NCI-H146 treated with DMSO at 0.1 percent for 48 hours (cell line): ENCODE measurements around the gene ROBO4.

Source experiments
- DNase-seq: peaks from one replicate; lab custom pipeline; 2025; ENCODE audit not compliant: unreplicated experiment; lab: John Stamatoyannopoulos, UW

ROBO4 gene

GRCh38 chr11:124919898-124920297 lies 22.2 kb upstream of the ROBO4 start:
- DNase-seq = no peak

- DNase-seq = no peak
These were observed 21.3 kb upstream of the ROBO4 start, which contains the start of gene HEPN1 for GRCh38 chr11:124918950-124919349. Gene HEPN1, plus strand, starts transcription at chr11:124919250.

GRCh38 chr11:124917115-124917637 lies 19.5 kb upstream of the ROBO4 start:
- DNase-seq = no peak

GRCh38 chr11:124916370-124916710 lies 18.7 kb upstream of the ROBO4 start:
- no peak for DNase-seq

- no peak for DNase-seq
These were observed 18.1 kb upstream of the ROBO4 start for GRCh38 chr11:124915541-124916369.

GRCh38 chr11:124902616-124903015 lies 5.0 kb upstream of the ROBO4 start:
- no peak for DNase-seq

GRCh38 chr11:124900464-124900863 lies 2.8 kb upstream of the ROBO4 start:
- DNase-seq = no peak

GRCh38 chr11:124899383-124900145 lies 1.9 kb upstream of the ROBO4 start:
- no peak for DNase-seq

- no peak for DNase-seq
These were observed 1.0 kb upstream of the ROBO4 start for GRCh38 chr11:124898711-124899110.

GRCh38 chr11:124898263-124898680 lies 607 bp upstream of the ROBO4 start:
- DNase-seq = no peak

GRCh38 chr11:124896821-124897391 lies 759 bp downstream of the ROBO4 start:
- no peak for DNase-seq

- no peak for DNase-seq
These were observed 1.5 kb downstream of the ROBO4 start for GRCh38 chr11:124896071-124896750.

GRCh38 chr11:124895471-124895971 lies 2.1 kb downstream of the ROBO4 start:
- no peak for DNase-seq

GRCh38 chr11:124894606-124895430 lies 2.8 kb downstream of the ROBO4 start:
- no peak for DNase-seq

- no peak for DNase-seq
These were observed 3.8 kb downstream of the ROBO4 start for GRCh38 chr11:124893781-124894401.

GRCh38 chr11:124892750-124893454 lies 4.8 kb downstream of the ROBO4 start:
- DNase-seq = no peak

- DNase-seq = no peak
These were observed 5.5 kb downstream of the ROBO4 start for GRCh38 chr11:124892146-124892545.

- DNase-seq = no peak
These were observed 6.2 kb downstream of the ROBO4 start for GRCh38 chr11:124891373-124891861.
